ENCODE data around the gene COL21A1. TPM values are rescaled to one million over a fixed set of nuclear protein-coding genes. Genes with fewer than 3 reads are reported as not detected.

COL21A1 gene
- total RNA-seq, 1 donor: 29.0 TPM

GRCh38 chr6:56173228-56173627 lies 74.2 kb downstream of the COL21A1 start:
- TF ChIP-seq CTCF (IDR thresholded peaks at IDR 0.05; ENCODE audit: insufficient read depth, low read length): no peak
- H3K4me3 ChIP-seq (ENCODE audit: low read depth, low read length): no peak overlapping the region
- no peak for DNase-seq (ENCODE audit: low read depth)

- DNase-seq (ENCODE audit: low read depth): no peak
- no peak for TF ChIP-seq CTCF (IDR thresholded peaks at IDR 0.05; ENCODE audit: insufficient read depth, low read length)
- no peak overlapping the region for H3K4me3 ChIP-seq (ENCODE audit: low read depth, low read length)
Observed at GRCh38 chr6:56172144-56172543, 75.2 kb downstream of the COL21A1 start.

- no peak for TF ChIP-seq CTCF (IDR thresholded peaks at IDR 0.05; ENCODE audit: insufficient read depth, low read length)
- DNase-seq (ENCODE audit: low read depth): no peak
- no peak overlapping the region for H3K4me3 ChIP-seq (ENCODE audit: low read depth, low read length)
Observed at GRCh38 chr6:56169366-56169765, 78.0 kb downstream of the COL21A1 start.

GRCh38 chr6:56168596-56168995 lies 78.8 kb downstream of the COL21A1 start:
- no peak for DNase-seq (ENCODE audit: low read depth)
- no peak for TF ChIP-seq CTCF (IDR thresholded peaks at IDR 0.05; ENCODE audit: insufficient read depth, low read length)
- H3K4me3 ChIP-seq (ENCODE audit: low read depth, low read length): no peak overlapping the region

- DNase-seq (ENCODE audit: low read depth): peak; percentile 35
- TF ChIP-seq CTCF (IDR thresholded peaks at IDR 0.05; ENCODE audit: insufficient read depth, low read length): no peak
- no peak overlapping the region for H3K4me3 ChIP-seq (ENCODE audit: low read depth, low read length)
Observed at GRCh38 chr6:56162081-56162480, 85.3 kb downstream of the COL21A1 start.

- no peak for TF ChIP-seq CTCF (IDR thresholded peaks at IDR 0.05; ENCODE audit: insufficient read depth, low read length)
- H3K4me3 ChIP-seq (ENCODE audit: low read depth, low read length): no peak overlapping the region
- DNase-seq (ENCODE audit: low read depth): no peak
Observed at GRCh38 chr6:56160489-56160888, 86.9 kb downstream of the COL21A1 start.

GRCh38 chr6:56158571-56158970 lies 88.8 kb downstream of the COL21A1 start:
- no peak for DNase-seq (ENCODE audit: low read depth)
- no peak overlapping the region for H3K4me3 ChIP-seq (ENCODE audit: low read depth, low read length)

More at GRCh38 chr6:56158571-56158970, 88.8 kb downstream of the COL21A1 start:
- no peak for TF ChIP-seq CTCF (IDR thresholded peaks at IDR 0.05; ENCODE audit: insufficient read depth, low read length)
